C4-2B (cell line): ENCODE data around the gene KCNAB2.

Experiments used
- H3K27ac ChIP-seq: fragments of 450-650 bp; 2 replicates; pipeline ENCODE4 v1.5.1; 2017
- CTCF ChIP-seq: fragments of 450-650 bp; conservative IDR thresholded peaks from 2 replicates; pipeline ENCODE4 v1.5.1; 2017; ENCODE audit warnings: mild to moderate bottlenecking
- ZFX ChIP-seq: fragments of 450-650 bp; IDR thresholded peaks from 2 replicates; pipeline ENCODE4 v1.6.1; 2017

Gene KCNAB2

GRCh38 chr1:6065093-6065858, 19.6 kb downstream of the KCNAB2 start:
- no peak overlapping the region for H3K27ac ChIP-seq
- TF ChIP-seq CTCF (no peak), ZFX (no peak)

- no peak overlapping the region for H3K27ac ChIP-seq
- TF ChIP-seq CTCF = no peak
- TF ChIP-seq ZFX = no peak
Measured at GRCh38 chr1:6066680-6067079, 21.0 kb downstream of the KCNAB2 start.

GRCh38 chr1:6068073-6068472, 22.4 kb downstream of the KCNAB2 start:
- no peak for TF ChIP-seq CTCF
- no peak for TF ChIP-seq ZFX
- H3K27ac ChIP-seq = no peak overlapping the region

GRCh38 chr1:6068932-6069331, 23.2 kb downstream of the KCNAB2 start:
- H3K27ac ChIP-seq = no peak overlapping the region
- TF ChIP-seq CTCF (no peak), ZFX (no peak)

- no peak overlapping the region for H3K27ac ChIP-seq
- TF ChIP-seq ZFX = no peak
- TF ChIP-seq CTCF = no peak
Measured at GRCh38 chr1:6069573-6069972, 23.9 kb downstream of the KCNAB2 start.

GRCh38 chr1:6070450-6070974, 24.8 kb downstream of the KCNAB2 start:
- no peak for TF ChIP-seq CTCF
- TF ChIP-seq ZFX = no peak
- no peak overlapping the region for H3K27ac ChIP-seq

- H3K27ac ChIP-seq = no peak overlapping the region
- no peak for TF ChIP-seq CTCF
- no peak for TF ChIP-seq ZFX
Measured at GRCh38 chr1:6071219-6071618, 25.5 kb downstream of the KCNAB2 start.
